WTC11 (cell line): ENCODE results near the gene SPOCD1.

ENCODE experiments used
- CREM ChIP-seq: sonication (generic); formaldehyde crosslinking; IDR thresholded peaks from 2 replicates; pipeline ENCODE4 v1.8.1; 2022; ENCODE audit warnings: mild to moderate bottlenecking, missing genetic modification reagents, moderate library complexity
- CTCF ChIP-seq: fragments of 200-600 bp; IDR thresholded peaks from 2 replicates; pipeline ENCODE4 v1.8.0; 2022; ENCODE audit warnings: antibody characterized with exemption
- KAT7 ChIP-seq: sonication (generic); formaldehyde crosslinking; IDR thresholded peaks from 2 replicates; pipeline ENCODE4 v1.8.1; 2023; ENCODE audit warnings: missing genetic modification reagents, mild to moderate bottlenecking, borderline replicate concordance

GRCh38 chr1:31812158-31812829 is 3.5 kb downstream of the SPOCD1 start:
- TF ChIP-seq CTCF (no peak), KAT7 (CRISPR knock-in tag) (no peak), CREM (CRISPR knock-in tag) (no peak)
